Measurements from ENCODE around the gene PNMA8B. TPM values are rescaled to one million over a fixed set of nuclear protein-coding genes. Genes with fewer than 3 reads are reported as not detected.

PNMA8B gene
- total RNA-seq, 1 donor from 2014 or later: 0.09 TPM

- H3K9me3 ChIP-seq (ENCODE audit: low read depth): no peaks in the 10 kb centered on the region
- no peak for TF ChIP-seq EZH2phosphoT487 (IDR thresholded peaks at IDR 0.05)
- TF ChIP-seq CTCF (IDR thresholded peaks at IDR 0.05): peak; percentile 74
- no peaks in the 10 kb centered on the region for H4K20me1 ChIP-seq (ENCODE audit: low read depth)
- no peaks in the 10 kb centered on the region for H3K4me1 ChIP-seq
- no peak overlapping the region for H3K4me3 Mint-ChIP-seq
- H3K27ac ChIP-seq: no peak overlapping the region
- no peaks in the 10 kb centered on the region for H3K36me3 Mint-ChIP-seq
- H3K4me1 Mint-ChIP-seq: peaks cover 8% of the 10 kb centered on the region
- no peaks in the 10 kb centered on the region for H3F3A ChIP-seq (ENCODE audit: low read depth)
- no peak overlapping the region for H3K4me3 ChIP-seq
- DNase-seq (ENCODE audit: low spot score): peak; percentile 57
- no peak overlapping the region for H2AFZ ChIP-seq (replicated peaks)
- peaks cover 2% of the 10 kb centered on the region for H3K27me3 Mint-ChIP-seq (ENCODE audit: insufficient read depth, low read depth)
- no peaks in the 10 kb centered on the region for H3K79me2 ChIP-seq (ENCODE audit: low read depth)
- H3K9me3 Mint-ChIP-seq: peaks cover 2% of the 10 kb centered on the region
- no peak overlapping the region for H3K4me2 ChIP-seq
- H3K27me3 ChIP-seq: no peaks in the 10 kb centered on the region
- no peak overlapping the region for H3K9ac ChIP-seq
- no peak overlapping the region for H3K27ac Mint-ChIP-seq
- no peaks in the 10 kb centered on the region for H3K36me3 ChIP-seq
Observed at GRCh38 chr19:46515879-46516350, 20.2 kb upstream of the PNMA8B start.

GRCh38 chr19:46515290-46515609 is 19.6 kb upstream of the PNMA8B start:
- no peaks in the 10 kb centered on the region for H3K9me3 ChIP-seq (ENCODE audit: low read depth)
- TF ChIP-seq EZH2phosphoT487 (IDR thresholded peaks at IDR 0.05) (no peak), EZH2 (IDR thresholded peaks at IDR 0.05) (no peak), CTCF (IDR thresholded peaks at IDR 0.05) (no peak)
- no peaks in the 10 kb centered on the region for H3K79me2 ChIP-seq (ENCODE audit: low read depth)
- no peak overlapping the region for H3K4me3 ChIP-seq
- H3K27ac Mint-ChIP-seq: no peak overlapping the region
- H4K20me1 ChIP-seq (ENCODE audit: low read depth): no peaks in the 10 kb centered on the region
- no peak overlapping the region for H3K4me2 ChIP-seq
- no peaks in the 10 kb centered on the region for H3F3A ChIP-seq (ENCODE audit: low read depth)
- H3K36me3 Mint-ChIP-seq: no peaks in the 10 kb centered on the region
- H2AFZ ChIP-seq (replicated peaks): no peak overlapping the region
- no peak overlapping the region for H3K4me3 Mint-ChIP-seq
- H3K36me3 ChIP-seq: no peaks in the 10 kb centered on the region
- no peaks in the 10 kb centered on the region for H3K27me3 ChIP-seq
- no peak overlapping the region for H3K9ac ChIP-seq
- no peak overlapping the region for H3K27ac ChIP-seq
- H3K9me3 Mint-ChIP-seq: peaks cover 3% of the 10 kb centered on the region
- H3K27me3 Mint-ChIP-seq (ENCODE audit: insufficient read depth, low read depth): peaks cover 2% of the 10 kb centered on the region
- peak; percentile 2 for DNase-seq (ENCODE audit: low spot score)
- peaks cover 6% of the 10 kb centered on the region for H3K4me1 Mint-ChIP-seq
- H3K4me1 ChIP-seq: no peaks in the 10 kb centered on the region

- peaks cover 2% of the 10 kb centered on the region for H3K27me3 Mint-ChIP-seq (ENCODE audit: insufficient read depth, low read depth)
- H3K27ac Mint-ChIP-seq: no peak overlapping the region
- DNase-seq (ENCODE audit: low spot score): peak; percentile 3
Observed at GRCh38 chr19:46514589-46515289, 19.1 kb upstream of the PNMA8B start.

More at GRCh38 chr19:46514589-46515289, 19.1 kb upstream of the PNMA8B start:
- Histone ChIP-seq H3K4me1 (no peaks in the 10 kb centered on the region), H4K20me1 (ENCODE audit: low read depth) (no peaks in the 10 kb centered on the region), H3K9me3 (ENCODE audit: low read depth) (no peaks in the 10 kb centered on the region), H3K4me2 (no peak overlapping the region), H3F3A (ENCODE audit: low read depth) (no peaks in the 10 kb centered on the region), H3K27me3 (no peaks in the 10 kb centered on the region), H3K79me2 (ENCODE audit: low read depth) (no peaks in the 10 kb centered on the region), H3K27ac (no peak overlapping the region), H3K9ac (no peak overlapping the region), H3K4me3 (no peak overlapping the region), H3K36me3 (no peaks in the 10 kb centered on the region), H2AFZ (replicated peaks) (no peak overlapping the region)
- TF ChIP-seq EZH2phosphoT487 (IDR thresholded peaks at IDR 0.05) (no peak), EZH2 (IDR thresholded peaks at IDR 0.05) (no peak), CTCF (IDR thresholded peaks at IDR 0.05) (peak; percentile 35)
- Mint-ChIP-seq H3K4me1 (peaks cover 3% of the 10 kb centered on the region), H3K36me3 (no peaks in the 10 kb centered on the region), H3K9me3 (peaks cover 3% of the 10 kb centered on the region), H3K4me3 (no peak overlapping the region)
